Erythroblast (primary cell): ENCODE measurements around the gene B4GALNT4.

Source experiments
- GATA1 ChIP-seq: IDR thresholded peaks from 2 replicates; pipeline ENCODE4 v1.6.1; 2011; ENCODE audit warnings: low read depth, mild to moderate bottlenecking, control low read depth, low read length, moderate library complexity
- POLR2A ChIP-seq: IDR thresholded peaks from 2 replicates; pipeline ENCODE4 v1.6.1; 2011; ENCODE audit warnings: mild to moderate bottlenecking, low read length

- peak; percentile 18 for TF ChIP-seq POLR2A
- no peak for TF ChIP-seq GATA1
These were observed 11.7 kb upstream of the B4GALNT4 start for GRCh38 chr11:357582-357981.
